HG03378 (cell line): ENCODE results near the gene PRRT3.
"Not testable (repeated sequence)": the region's sequence is repeated elsewhere in the genome, so short reads cannot be mapped to it uniquely, and the experiment has no call there.

ENCODE experiments used
- ATAC-seq: cut with Tn5 transposase; IDR thresholded peaks from one replicate; pipeline ENCODE4 v1.9.1; 2021; ENCODE audit warnings: mild to moderate bottlenecking, moderate library complexity; ENCODE audit not compliant: unreplicated experiment

PRRT3 gene

DNA sequence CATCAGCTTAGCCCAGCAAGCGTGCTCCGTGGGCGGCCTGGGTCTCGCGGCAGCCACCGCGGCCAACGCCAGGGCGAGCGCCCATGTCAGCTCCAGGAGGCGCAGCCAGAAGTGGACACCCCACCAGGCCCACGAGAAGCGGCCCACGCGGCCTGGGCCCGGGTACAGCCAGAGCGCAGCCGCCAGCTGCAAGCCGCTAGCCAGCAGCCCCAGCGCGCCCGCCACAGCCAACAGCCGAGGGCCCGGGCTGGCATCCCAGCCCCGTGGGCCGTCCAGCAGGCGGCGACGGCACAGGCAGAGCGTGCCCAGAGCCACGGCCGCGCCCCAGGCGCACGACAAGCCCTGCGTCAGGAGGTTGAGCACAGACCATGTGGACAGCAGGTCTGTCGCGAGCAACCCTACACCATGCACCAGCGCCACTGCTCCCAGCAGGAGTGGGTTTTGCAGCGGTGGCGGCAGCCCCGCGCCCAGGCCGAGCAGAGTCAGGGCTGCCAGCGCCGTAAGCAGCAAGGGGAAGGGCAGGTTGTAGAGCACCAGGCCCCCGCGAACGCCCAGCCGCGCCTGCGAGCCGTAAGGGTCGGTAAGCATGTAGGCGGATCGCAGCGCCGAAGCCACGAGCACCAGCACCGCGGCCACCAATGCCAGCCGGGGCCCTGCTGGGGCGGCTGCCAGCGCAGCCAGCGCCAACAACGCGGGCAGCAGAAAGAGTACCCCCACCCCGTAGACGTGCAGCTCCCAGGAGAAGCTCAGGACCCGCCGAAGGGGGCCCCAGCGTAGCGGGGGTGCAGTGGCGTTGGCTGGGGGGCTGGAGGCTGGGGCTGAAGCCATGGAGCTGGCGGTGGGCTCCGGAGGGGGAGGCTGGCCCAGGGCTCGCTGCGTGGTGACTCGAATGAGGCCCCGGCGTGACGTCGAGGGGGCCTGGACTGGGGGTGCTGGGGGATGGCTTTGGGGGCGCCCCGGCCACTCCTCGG lies 4.9 kb downstream of the PRRT3 start:
- ATAC-seq: no peak

DNA sequence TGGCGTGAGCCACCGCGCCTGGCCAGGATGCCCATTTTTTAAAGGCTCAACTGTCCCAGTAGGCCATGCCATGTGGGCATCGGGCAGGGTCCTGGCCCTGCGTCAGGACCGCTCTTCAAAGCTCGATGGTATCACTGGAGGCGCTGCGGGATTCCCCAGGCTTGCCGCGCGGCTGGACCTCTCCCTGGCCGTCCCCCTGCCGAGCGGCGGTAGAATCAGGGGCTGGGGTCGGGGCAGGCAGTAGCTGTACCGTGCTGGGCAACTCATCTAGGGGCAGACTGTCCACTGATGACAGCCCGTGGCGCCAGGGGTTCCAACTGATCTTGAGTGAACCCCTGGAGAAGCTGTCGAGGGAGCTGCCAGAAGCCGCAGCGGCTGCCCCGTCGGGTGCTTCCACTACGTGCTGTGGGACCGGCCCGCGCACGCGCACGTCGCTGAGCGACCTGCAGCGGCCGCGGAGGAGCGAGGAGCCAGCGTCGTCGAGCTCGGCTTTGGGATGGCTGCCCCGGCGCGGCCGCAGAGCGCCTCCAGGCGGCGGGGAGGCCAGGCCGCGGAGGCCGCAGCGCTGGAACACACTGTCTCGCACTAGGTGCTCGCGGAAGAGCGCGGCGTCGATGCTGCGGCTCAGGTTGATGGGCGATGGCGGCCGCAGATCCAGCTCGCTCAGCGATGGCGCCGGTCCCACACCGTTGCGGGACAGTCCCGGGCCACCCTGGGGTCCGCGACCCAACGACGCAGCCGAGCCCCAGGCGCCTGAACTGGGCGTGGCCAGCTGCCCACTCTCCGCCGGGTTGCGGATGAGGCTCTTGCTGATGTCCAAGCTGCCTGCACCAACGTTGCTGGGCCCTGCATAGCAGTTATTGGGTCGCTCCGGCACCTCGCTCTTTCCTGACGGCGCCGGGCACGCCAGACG lies 5.8 kb downstream of the PRRT3 start:
- ATAC-seq: peak; percentile 49

DNA sequence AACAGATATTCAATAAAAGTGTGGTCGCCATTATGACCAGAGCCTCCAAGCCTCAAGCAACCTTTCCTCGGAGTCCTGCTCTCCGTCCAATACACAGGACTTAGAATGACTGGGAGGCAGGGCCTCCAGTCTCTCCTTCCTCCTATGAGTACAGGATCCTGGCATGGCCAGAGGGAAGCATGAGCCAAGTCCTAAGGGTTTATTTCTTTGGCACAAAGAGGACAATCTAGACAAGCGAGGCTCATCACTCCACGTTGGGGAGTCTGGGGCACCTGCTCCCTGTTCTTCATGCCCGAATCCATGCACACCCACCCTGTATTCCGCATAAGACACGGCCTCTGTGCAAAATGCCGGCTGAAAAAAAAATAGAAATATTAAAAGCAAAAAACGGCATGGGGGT lies 6.8 kb downstream of the PRRT3 start:
- ATAC-seq: no peak

DNA sequence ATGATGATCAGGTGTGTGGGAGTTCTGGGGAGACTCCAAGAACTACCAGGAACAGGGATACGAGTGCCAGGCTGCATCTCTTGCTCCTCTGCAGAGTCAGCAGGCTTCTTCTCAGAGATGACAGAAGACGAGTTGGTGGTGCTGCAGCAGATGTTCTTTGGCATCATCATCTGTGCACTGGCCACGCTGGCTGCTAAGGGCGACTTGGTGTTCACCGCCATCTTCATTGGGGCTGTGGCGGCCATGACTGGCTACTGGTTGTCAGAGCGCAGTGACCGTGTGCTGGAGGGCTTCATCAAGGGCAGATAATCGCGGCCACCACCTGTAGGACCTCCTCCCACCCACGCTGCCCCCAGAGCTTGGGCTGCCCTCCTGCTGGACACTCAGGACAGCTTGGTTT lies 7.9 kb downstream of the PRRT3 start:
- no peak for ATAC-seq

DNA sequence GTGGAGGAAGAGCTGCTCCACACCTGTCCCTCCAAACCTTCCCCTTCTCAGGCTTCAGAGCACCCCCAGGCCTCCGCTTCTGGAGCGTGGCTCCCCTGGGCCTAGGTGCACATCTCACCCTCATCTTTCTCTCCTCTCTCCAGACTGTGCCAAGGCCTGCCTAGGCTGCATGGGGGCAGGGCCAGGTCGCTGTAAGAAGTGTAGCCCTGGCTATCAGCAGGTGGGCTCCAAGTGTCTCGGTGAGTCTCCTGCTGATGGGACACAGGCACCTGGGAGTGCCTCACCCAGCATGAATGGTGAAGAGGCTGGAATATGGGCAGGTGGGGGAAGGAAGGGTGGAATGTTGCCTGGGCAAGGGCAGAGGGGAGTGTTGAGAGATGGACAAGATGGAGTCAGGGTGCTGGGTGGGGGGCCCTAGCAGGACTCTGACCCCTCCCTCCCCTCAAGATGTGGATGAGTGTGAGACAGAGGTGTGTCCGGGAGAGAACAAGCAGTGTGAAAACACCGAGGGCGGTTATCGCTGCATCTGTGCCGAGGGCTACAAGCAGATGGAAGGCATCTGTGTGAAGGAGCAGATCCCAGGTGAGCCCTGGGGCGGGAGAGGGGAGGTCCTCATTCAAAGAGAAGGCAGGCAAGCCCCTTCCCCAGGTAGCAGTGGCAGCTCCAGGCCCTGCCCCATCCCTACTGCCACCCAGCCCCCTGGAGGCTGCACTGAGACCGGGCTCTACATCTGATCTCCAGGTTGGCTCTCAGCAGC lies 9.1 kb downstream of the PRRT3 start:
- no peak for ATAC-seq

DNA sequence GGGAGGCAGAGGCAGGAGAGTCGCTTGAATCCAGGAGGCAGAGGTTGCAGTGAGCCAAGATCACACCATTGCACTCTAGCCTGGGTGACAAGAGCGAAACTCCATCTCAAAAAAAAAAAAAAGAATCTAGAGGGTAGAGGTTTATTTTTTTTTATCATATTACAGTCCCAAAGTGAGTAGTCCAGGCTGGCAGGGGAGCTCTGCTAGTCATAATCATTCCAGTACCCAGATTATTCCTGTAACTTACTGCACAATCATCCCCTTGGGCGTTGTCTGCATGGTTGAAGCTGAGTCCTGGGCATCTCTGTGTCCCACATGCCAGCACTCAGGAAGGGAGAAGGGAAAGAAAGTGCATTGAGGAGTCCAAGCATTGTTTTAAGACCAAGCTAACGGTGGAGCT lies 10.0 kb downstream of the PRRT3 start:
- ATAC-seq: no peak

DNA sequence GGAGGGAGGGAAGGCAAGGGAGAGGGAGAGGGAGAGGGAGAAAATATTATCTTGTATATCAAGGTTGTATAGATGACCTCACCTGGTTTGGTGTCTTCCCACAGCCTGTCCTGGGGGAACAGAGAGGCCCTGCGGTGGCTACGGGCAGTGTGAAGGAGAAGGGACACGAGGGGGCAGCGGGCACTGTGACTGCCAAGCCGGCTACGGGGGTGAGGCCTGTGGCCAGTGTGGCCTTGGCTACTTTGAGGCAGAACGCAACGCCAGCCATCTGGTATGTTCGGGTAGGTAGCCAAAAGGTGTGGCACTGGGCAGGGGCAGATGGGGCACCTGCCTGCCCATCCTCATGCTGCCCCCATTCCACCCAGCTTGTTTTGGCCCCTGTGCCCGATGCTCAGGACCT lies 11.5 kb downstream of the PRRT3 start:
- no peak for ATAC-seq

DNA sequence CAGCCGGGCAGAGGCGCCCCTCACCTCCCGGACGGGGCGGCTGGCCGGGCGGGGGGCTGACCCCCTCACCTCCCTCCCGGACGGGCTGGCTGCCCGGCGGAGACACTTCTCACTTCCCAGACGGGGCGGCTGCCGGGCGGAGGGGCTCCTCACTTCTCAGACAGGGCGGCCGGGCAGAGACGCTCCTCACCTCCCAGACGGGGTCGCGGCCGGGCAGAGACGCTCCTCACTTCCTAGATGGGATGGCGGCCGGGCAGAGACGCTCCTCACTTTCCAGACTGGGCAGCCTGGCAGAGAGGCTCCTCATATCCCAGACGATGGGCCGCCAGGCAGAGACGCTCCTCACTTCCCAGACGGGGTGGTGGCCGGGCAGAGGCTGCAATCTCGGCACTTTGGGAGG lies 12.3 kb downstream of the PRRT3 start:
- not testable (repeated sequence) for ATAC-seq

DNA sequence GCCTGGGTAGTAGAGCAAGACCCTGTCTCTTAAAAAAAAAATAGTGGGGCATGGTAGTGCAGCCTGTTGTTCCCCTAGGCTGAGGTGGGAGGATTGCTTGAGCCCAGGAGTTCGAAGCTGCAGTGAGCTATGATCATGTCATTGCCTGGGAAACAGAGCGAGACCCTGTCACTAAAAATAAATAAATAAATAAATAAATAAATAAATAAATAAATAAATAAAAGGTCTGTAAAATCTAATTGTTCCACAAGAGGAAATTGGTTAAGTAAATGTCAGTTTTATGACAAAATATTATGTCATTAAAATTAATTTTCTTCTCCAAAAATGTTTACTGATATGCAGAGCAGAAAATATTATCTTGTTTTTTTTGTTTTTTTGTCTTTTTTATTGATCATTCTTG lies 13.2 kb downstream of the PRRT3 start:
- no peak for ATAC-seq

DNA sequence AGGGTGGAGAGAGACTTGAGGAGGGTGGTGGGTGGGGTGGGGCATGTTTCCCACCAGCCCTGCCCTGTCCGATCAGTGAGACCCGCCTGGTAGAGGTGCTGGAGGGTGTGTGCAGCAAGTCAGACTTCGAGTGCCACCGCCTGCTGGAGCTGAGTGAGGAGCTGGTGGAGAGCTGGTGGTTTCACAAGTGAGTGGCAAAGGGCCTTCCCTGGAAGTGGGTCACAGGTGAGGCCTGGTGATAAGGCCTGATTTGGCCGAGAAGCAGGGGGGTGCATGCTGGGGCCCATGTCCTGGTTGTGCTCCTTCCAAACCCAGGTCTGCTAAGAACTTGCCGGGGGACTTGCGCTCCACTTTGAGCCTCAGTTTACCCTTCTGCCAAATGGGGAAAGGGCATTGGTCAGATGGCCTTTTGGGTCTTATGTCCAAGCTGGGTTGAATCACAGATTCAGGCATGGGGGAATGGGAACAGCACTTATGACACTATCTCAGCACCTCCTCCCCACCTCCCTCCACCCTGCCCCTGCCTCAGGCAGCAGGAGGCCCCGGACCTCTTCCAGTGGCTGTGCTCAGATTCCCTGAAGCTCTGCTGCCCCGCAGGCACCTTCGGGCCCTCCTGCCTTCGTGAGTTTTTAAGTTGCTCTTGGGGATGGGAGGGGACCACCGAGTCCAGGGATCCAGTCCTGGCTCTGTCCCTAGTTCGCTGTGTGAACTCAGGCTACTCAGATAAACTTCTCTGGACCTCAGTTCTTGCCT lies 14.5 kb downstream of the PRRT3 start:
- ATAC-seq: no peak

DNA sequence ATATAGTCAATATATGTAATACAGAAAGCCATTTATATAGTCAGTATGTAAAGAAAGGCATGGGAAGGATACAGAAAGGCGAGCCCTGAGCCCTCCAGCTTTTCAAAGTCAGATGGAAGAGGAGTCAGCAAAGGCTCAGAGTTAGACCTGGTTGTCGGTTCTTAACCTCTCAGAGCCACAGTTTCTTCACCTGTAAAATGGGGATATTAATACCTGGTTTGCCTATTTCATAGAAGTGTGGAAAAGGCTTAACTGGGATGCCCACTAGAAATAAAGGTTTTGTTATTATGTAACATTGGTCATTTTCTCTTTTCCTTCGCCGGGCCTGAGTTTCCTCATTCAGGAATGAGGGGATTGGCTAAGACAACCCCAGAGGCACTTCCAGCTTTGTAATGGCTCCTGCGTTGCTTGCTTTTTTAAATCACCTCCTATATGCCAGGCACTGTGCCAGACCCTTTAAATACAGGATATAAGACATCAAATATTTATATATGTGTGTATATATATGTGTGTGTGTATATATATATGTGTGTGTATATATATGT lies 16.2 kb downstream of the PRRT3 start:
- no peak for ATAC-seq

DNA sequence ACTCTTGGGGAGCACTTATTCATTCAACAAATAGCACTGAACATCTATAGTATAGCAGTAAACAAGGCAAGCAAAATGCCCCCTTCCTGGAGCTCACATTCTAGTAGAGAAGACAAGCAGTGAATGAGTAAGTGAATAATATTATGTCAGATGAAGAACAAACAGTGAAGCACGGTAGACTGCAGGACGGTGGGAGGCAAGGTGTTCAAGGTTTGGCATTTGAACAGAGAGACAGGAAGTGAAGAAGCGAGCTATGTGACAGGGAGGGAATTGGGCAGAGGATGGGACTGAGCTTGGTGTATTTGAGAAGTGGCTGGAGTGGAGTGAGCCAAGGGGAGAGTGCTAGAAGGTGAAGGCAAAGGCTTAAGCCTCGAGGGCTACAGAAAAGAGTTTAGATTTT lies 17.2 kb downstream of the PRRT3 start:
- ATAC-seq: no peak

DNA sequence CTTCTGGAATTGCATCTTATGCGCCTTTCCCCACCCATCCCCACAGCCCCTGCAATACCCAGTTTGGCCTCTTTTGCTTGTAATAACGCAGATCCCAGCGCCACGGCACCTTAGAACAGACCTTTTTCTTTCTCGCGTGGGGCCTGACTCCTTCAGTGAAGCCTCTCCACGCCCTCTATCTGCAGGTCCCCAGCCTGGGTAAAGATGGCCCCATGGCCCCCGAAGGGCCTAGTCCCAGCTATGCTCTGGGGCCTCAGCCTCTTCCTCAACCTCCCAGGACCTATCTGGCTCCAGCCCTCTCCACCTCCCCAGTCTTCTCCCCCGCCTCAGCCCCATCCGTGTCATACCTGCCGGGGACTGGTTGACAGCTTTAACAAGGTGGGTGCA lies 18.0 kb downstream of the PRRT3 start:
- ATAC-seq: no peak

DNA sequence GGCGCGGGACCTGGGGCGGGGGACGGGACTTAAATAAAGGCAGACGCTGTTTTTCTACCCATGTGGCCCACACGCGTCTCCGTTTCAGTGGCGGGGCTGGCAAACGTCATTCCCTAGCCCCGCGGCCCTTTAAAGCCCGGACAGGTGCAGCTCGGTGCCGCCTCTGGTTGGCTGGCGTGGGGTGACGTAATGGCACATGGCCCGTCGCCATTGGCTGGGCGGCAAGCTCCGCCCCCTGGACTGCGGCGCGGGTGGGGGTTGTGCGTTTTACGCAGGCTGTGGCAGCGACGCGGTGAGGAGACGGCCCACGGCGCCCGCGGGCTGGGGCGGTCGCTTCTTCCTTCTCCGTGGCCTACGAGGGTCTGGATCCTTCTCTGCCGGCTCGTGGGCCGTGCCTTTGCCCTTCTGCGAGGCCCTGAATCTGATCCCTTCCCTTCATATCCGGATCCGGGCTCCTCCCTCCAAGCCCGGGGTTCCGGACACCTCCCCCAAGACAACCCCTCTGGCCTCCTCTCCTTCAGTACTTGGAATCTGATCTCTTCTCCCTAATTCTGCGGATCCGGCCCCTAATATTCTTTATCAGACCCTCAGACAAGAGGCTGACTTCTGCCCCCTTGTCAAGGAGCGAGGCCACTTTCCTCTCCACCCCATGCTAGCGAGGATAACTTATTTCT lies 18.5 kb downstream of the PRRT3 start, which contains the start of gene CRELD1:
CRELD1 (plus strand) TSS at position 274 of the 674 bp plus-strand sequence. CDS start 605 bp downstream, outside the sequence.
- ATAC-seq: peak; percentile 85

DNA sequence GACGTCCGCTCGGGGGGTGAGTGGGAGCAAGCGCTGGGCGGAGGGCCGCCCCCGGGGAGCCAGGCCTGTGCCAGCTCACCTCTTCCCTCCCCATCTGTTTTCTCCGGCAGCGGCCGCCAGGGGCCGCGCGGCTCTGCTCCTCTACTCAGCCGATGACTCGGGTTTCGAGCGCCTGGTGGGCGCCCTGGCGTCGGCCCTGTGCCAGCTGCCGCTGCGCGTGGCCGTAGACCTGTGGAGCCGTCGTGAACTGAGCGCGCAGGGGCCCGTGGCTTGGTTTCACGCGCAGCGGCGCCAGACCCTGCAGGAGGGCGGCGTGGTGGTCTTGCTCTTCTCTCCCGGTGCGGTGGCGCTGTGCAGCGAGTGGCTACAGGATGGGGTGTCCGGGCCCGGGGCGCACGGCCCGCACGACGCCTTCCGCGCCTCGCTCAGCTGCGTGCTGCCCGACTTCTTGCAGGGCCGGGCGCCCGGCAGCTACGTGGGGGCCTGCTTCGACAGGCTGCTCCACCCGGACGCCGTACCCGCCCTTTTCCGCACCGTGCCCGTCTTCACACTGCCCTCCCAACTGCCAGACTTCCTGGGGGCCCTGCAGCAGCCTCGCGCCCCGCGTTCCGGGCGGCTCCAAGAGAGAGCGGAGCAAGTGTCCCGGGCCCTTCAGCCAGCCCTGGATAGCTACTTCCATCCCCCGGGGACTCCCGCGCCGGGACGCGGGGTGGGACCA lies 19.2 kb downstream of the PRRT3 start:
- peak; percentile 41 for ATAC-seq

DNA sequence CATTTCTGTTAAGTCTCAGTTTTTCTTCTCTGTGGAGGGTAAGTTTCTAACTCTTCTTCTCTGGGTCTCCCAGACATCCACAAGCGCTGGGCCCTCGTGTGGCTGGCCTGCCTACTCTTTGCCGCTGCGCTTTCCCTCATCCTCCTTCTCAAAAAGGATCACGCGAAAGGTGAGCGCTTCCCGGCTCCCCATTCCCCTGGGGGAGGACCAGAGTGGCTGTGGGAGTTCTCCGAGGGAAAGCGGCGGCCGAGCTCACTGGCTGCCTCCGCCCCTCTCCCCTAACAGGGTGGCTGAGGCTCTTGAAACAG lies 19.7 kb downstream of the PRRT3 start:
- no peak for ATAC-seq

DNA sequence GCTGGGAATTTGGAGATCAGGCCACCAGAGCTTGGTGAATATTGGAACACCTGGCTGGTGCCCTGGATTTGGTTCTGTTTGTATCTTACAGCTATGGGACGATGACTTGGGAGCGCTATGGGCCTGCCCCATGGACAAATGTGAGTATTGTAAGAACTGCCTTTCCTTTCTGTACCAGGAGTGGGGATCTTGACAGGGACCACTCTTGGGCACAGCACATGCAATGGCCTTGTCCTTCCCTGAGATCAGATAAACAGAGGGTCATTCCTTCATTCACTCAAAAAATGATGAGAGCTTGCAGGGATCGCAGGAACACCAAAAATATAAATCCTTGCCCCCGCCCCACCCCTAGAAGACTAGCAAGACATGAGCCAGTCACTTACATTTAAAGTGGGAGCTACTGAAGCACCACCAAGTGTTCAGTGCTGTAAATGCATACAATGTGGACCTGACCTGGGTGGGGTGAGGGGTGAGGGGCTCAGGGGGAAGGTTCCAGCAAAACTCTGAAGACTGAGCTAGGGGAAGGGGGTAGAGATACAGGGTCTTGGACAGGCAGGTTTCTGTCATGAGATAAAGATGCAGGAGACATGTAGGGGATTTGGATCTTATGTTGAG lies 21.3 kb downstream of the PRRT3 start:
- ATAC-seq: no peak

DNA sequence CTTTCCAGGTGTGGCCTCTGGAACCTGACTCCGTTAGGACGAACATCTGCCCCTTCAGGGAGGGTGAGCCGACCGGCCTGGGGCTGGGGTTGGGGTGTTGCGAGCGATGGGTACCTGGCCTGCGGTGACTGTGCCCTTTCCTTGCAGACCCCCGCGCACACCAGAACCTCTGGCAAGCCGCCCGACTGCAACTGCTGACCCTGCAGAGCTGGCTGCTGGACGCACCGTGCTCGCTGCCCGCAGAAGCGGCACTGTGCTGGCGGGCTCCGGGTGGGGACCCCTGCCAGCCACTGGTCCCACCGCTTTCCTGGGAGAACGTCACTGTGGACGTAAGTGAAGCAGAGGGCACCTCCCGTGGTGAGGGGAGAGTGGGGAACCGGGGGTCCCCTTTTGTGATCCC lies 24.1 kb downstream of the PRRT3 start:
- no peak for ATAC-seq
